BJ (cell line): Measurements from ENCODE around the gene PKMYT1. TPM values are rescaled to one million over a fixed set of nuclear protein-coding genes. Genes with fewer than 3 reads are reported as not detected.
"Not testable (repeated sequence)": the region's sequence is repeated elsewhere in the genome, so short reads cannot be mapped to it uniquely, and the experiment has no call there.

Experiments used
- CTCF ChIA-PET: fragments of 350-600 bp; formaldehyde crosslinking; extraction: SDS; loops from one replicate; lab custom pipeline; 2021; ENCODE audit warnings: antibody characterized with exemption, inconsistent platforms; lab: Yijun Ruan, JAX
- POLR2A ChIA-PET: fragments of 300-600 bp; sonication (Branson Sonifier 250); formaldehyde crosslinking; extraction: SDS; loops from one replicate; lab custom pipeline; 2021; ENCODE audit warnings: antibody characterized with exemption; lab: Charles Lee
- DNase-seq: peaks from one replicate; pipeline ENCODE4 v3.0.0-alpha.2; 2011; ENCODE audit warnings: low read depth
- H3K27me3 ChIP-seq: 2 replicates; pipeline ENCODE4 v1.6.0; 2011; ENCODE audit warnings: low read length; ENCODE audit not compliant: control insufficient read depth, insufficient read depth
- H3K36me3 ChIP-seq: 2 replicates; pipeline ENCODE4 v1.5.1; 2011; ENCODE audit warnings: low read length; ENCODE audit not compliant: control insufficient read depth, insufficient read depth
- H3K4me3 ChIP-seq: 2 replicates; pipeline ENCODE4 v1.5.1; 2011; ENCODE audit warnings: low read depth, mild to moderate bottlenecking, control low read depth, low read length
- polyA plus RNA-seq: library from polyadenylated mRNA; depleted of rRNA; stranded (reverse); fragments of >200 nt; gene quantifications from 2 replicates; pipeline ENCODE4 v1.2.3, GENCODE V29; 2011
- TF ChIP-seq, protein P1 (sequence below): IDR thresholded peaks from 2 replicates; pipeline ENCODE4 v1.5.1; 2011; ENCODE audit warnings: low read depth, mild to moderate bottlenecking, control low read depth, inconsistent platforms, low read length, moderate library complexity; ENCODE audit not compliant: insufficient read depth

Gene PKMYT1
- polyA plus RNA-seq, 1 experiment = 6.9 TPM

DNA sequence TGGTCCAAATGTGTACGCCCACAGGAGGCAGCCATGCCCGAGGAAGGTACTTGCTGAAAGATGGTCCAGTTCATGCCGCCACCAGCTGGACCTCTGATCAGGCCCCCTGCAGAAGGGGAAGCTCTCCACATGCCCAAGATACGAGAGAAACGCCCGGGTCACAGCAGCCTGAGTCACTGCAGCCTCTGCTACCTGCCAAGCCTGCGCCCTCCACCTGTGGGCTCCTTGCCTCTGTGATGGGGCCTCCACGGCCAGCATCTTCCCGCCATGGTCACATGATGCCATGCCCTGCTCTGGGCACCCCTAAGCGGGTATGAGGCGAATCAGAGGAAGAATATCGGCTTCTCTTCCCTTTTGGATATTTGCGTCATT, 29.9 kb downstream of the PKMYT1 start:
- ChIA-PET CTCF (no interaction called here), POLR2A (no interaction called here)
- no peak for DNase-seq
- 0 out of 2 replicates have a peak, but pooled peaks cover 2% of the 10 kb centered on the region for H3K27me3 ChIP-seq
- peaks cover 5% of the 10 kb centered on the region; the same call in 1 of the 2 replicates for H3K36me3 ChIP-seq
- H3K4me3 ChIP-seq = no peak overlapping the region
- TF ChIP-seq, protein P1, sequence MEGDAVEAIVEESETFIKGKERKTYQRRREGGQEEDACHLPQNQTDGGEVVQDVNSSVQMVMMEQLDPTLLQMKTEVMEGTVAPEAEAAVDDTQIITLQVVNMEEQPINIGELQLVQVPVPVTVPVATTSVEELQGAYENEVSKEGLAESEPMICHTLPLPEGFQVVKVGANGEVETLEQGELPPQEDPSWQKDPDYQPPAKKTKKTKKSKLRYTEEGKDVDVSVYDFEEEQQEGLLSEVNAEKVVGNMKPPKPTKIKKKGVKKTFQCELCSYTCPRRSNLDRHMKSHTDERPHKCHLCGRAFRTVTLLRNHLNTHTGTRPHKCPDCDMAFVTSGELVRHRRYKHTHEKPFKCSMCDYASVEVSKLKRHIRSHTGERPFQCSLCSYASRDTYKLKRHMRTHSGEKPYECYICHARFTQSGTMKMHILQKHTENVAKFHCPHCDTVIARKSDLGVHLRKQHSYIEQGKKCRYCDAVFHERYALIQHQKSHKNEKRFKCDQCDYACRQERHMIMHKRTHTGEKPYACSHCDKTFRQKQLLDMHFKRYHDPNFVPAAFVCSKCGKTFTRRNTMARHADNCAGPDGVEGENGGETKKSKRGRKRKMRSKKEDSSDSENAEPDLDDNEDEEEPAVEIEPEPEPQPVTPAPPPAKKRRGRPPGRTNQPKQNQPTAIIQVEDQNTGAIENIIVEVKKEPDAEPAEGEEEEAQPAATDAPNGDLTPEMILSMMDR = no peak

DNA sequence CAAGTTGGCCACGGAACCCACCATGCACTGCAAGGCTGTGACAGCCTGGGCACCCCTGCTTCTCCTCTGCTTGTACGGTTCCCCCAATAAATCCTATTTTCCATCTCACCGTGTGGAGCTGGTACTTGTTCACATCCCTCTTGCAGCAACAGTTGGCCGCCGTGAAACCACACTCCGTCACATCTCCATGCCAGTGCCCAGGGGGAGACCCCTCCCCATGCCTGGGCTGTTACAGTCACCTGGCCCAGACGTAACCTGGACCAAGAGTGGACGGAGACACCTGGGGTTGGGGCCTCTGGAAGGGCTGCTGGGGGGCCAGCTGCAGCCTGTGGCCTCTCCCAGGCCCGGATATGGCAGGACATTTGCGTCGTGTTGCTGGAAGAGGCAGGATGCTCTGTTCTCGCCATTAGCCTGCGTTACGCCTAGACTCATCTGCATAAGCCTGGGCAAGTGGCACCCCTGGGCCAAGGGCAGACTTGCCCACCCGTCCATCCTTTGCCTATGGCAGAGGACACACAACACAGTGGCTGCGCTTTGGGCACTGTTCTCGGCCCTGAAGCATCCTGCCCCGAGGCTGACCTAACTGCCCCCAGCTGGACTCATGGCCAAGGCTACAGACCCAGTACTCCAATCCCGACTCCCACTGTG, 30.4 kb downstream of the PKMYT1 start:
- TF ChIP-seq, protein P1 = no peak
- POLR2A ChIA-PET = no interaction called here
- CTCF ChIA-PET = no interaction called here

DNA sequence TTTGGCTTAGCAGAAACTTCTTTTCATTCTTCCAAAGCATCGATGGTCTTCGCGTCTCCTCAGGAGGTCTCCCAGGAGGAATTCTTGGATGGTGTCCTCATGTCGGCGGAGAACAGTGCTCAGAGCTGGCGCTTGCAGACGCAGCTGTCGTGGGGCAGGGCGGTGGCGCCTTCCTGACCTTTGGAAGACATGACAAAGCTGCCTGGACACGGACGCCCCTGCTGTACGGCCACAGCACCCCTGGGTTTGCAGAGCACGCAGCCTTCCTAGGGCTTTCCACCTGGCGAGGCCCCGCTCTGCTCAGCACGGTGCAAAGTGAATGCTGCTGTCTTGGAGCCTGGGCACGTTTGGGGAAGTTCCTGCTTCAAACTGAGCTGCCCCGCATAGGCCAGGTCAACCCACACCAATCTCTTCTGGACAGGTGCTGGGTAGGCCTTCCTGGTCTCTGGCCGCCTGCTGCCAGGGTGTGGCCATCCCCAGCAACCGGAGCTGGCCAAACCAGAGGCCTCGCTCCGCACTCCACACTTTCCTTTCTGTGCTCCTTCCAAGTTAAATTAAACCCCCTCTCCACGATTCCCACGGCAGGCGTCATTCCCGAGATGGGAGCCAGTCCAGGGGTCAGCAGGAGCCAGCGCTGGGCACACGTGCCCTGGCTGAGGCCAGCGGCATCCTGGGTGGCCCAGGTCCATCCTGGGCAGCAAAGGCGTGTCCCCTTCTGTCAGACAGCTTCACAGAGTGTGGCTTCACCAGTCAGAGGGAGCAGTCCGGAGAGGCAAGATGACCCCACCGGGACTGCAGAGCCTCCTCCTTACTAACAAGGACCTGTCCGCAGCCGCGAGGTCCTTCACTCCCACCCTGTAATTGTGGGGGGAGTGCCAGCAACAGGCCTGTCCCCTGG, 31.2 kb downstream of the PKMYT1 start:
- DNase-seq = no peak
- H3K4me3 ChIP-seq = no peak overlapping the region
- CTCF ChIA-PET = no interaction called here

More for the DNA sequence above, 30.4 kb downstream of the PKMYT1 start:
- peaks cover 5% of the 10 kb centered on the region; the same call in 1 of the 2 replicates for H3K36me3 ChIP-seq
- DNase-seq = no peak
- H3K4me3 ChIP-seq = no peak overlapping the region
- H3K27me3 ChIP-seq = 0 out of 2 replicates have a peak, but pooled peaks cover 2% of the 10 kb centered on the region

DNA sequence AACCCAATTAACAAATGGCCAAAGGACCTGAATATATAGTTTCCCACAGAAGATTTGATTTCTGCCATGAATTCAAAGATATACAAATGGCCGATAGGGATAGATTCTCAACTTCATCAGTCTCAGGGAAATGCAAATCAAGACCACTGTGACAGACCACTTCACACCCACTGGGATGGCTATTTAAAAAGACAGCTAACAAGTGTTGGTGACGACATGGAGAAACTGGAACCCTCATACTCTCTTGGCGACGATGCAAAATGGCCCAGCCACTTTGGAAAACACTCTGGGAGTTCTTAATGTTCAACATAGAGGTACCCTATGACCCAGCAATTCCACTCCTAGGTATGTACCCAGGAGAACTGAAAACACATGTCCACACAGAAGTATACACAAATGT, 33.6 kb downstream of the PKMYT1 start:
- H3K4me3 ChIP-seq = no peak overlapping the region
- CTCF ChIA-PET = interaction anchor here (2.0 to 2.8 kb wide), 2 partner anchors 15 to 19 kb away, joined by 5 to 12 read pairs; no protein-coding TSS in a partner anchor
- POLR2A ChIA-PET = no interaction called here

More for the DNA sequence above, 31.2 kb downstream of the PKMYT1 start:
- POLR2A ChIA-PET = no interaction called here
- Histone ChIP-seq H3K27me3 (0 out of 2 replicates have a peak, but pooled peaks cover 2% of the 10 kb centered on the region), H3K36me3 (peaks cover 5% of the 10 kb centered on the region; the same call in 1 of the 2 replicates)
- TF ChIP-seq, protein P1 = no peak

DNA sequence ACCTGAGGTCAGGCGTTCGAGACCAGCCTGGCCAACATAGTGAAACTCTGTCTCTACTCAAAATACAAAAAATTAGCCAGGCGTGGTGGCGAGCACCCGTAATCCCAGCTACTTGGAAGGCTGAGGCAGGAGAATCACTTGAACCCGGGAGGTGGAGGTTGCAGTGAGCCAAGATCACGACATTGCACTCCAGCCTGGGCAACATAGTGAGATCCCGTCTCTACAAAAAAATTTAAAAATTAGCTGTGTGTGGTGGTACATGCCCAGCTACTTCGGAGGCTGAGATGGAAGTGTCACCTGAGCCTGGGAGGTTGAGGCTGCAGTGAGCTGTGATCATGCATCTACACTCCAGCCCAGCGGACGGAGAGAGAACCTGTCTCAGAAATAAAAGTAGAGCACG, 36.5 kb downstream of the PKMYT1 start:
- H3K27me3 ChIP-seq, H3K4me3 ChIP-seq, H3K36me3 ChIP-seq, DNase-seq, POLR2A ChIA-PET: not testable (repeated sequence)
- CTCF ChIA-PET = interaction anchor here (1.3 to 2.1 kb wide), 2 partner anchors 16 to 18 kb away, joined by 3 to 8 read pairs; no protein-coding TSS in a partner anchor

More for the DNA sequence above, 33.6 kb downstream of the PKMYT1 start:
- Histone ChIP-seq H3K36me3 (peaks cover 6% of the 10 kb centered on the region; the same call in 1 of the 2 replicates), H3K27me3 (no peaks in the 10 kb centered on the region)
- TF ChIP-seq, protein P1 = no peak
- DNase-seq = no peak
